HPDE6-E6E7 (cell line): ENCODE data around the gene NT5C2.
A peak's percentile ranks its signal among the peaks of the same experiment; 100 is the strongest.

ENCODE experiments used
- DNase-seq: peaks from one replicate; pipeline ENCODE4 v3.0.0; 2011; ENCODE audit warnings: missing footprints; ENCODE audit errors: extremely low spot score

NT5C2 gene

GRCh38 chr10:103060575-103060974, 132.5 kb downstream of the NT5C2 start:
- no peak for DNase-seq

- no peak for DNase-seq
These were observed 135.0 kb downstream of the NT5C2 start for GRCh38 chr10:103058034-103058433.

- DNase-seq = no peak
These were observed 138.0 kb downstream of the NT5C2 start for GRCh38 chr10:103055105-103055504.

GRCh38 chr10:103054621-103055020, 138.5 kb downstream of the NT5C2 start:
- DNase-seq = no peak

- DNase-seq = no peak
These were observed 139.2 kb downstream of the NT5C2 start for GRCh38 chr10:103053659-103054581.

GRCh38 chr10:103049237-103049636, 143.8 kb downstream of the NT5C2 start:
- no peak for DNase-seq

- no peak for DNase-seq
These were observed 145.7 kb downstream of the NT5C2 start for GRCh38 chr10:103047381-103047780.

GRCh38 chr10:103045961-103046360, 147.1 kb downstream of the NT5C2 start:
- DNase-seq = no peak

- DNase-seq = no peak
These were observed 148.1 kb downstream of the NT5C2 start for GRCh38 chr10:103044942-103045489.

- no peak for DNase-seq
These were observed 150.2 kb downstream of the NT5C2 start for GRCh38 chr10:103042908-103043307.

GRCh38 chr10:103042129-103042528, 150.9 kb downstream of the NT5C2 start:
- DNase-seq = peak; percentile 19

- DNase-seq = no peak
These were observed 151.7 kb downstream of the NT5C2 start for GRCh38 chr10:103041391-103041790.

- no peak for DNase-seq
These were observed 152.7 kb downstream of the NT5C2 start for GRCh38 chr10:103040418-103040817.

- DNase-seq = no peak
These were observed 154.5 kb downstream of the NT5C2 start for GRCh38 chr10:103038570-103038969.
